ENCODE data around the gene STT3B.
"Not testable (repeated sequence)": the region's sequence is repeated elsewhere in the genome, so short reads cannot be mapped to it uniquely, and the experiment has no call there.

STT3B gene

GRCh38 chr3:31552103-31552502 lies 19.4 kb downstream of the STT3B start:
- DNase-seq, result no peak

- no peak for DNase-seq
Measured at GRCh38 chr3:31553258-31553657, 20.5 kb downstream of the STT3B start.

- DNase-seq, result no peak
Measured at GRCh38 chr3:31555204-31555603, 22.5 kb downstream of the STT3B start.

GRCh38 chr3:31559872-31560534 lies 27.3 kb downstream of the STT3B start:
- no peak for DNase-seq

- no peak for DNase-seq
Measured at GRCh38 chr3:31561891-31562290, 29.2 kb downstream of the STT3B start.

GRCh38 chr3:31562525-31562924 lies 29.8 kb downstream of the STT3B start:
- DNase-seq, result no peak

GRCh38 chr3:31565288-31565687 lies 32.6 kb downstream of the STT3B start:
- no peak for DNase-seq

GRCh38 chr3:31567036-31567435 lies 34.3 kb downstream of the STT3B start:
- no peak for DNase-seq

- no peak for DNase-seq
Measured at GRCh38 chr3:31568649-31569048, 35.9 kb downstream of the STT3B start.

GRCh38 chr3:31571325-31571724 lies 38.6 kb downstream of the STT3B start:
- peak; percentile 4 for DNase-seq

- DNase-seq, result no peak
Measured at GRCh38 chr3:31572236-31573004, 39.7 kb downstream of the STT3B start.

- no peak for DNase-seq
Measured at GRCh38 chr3:31573036-31573779, 40.5 kb downstream of the STT3B start.

- DNase-seq, result no peak
Measured at GRCh38 chr3:31575448-31575847, 42.7 kb downstream of the STT3B start.

- no peak for DNase-seq
Measured at GRCh38 chr3:31576521-31576920, 43.8 kb downstream of the STT3B start.

GRCh38 chr3:31577232-31577631 lies 44.5 kb downstream of the STT3B start:
- DNase-seq, result no peak

GRCh38 chr3:31579828-31580227 lies 47.1 kb downstream of the STT3B start:
- no peak for DNase-seq

- DNase-seq, result no peak
Measured at GRCh38 chr3:31580645-31581044, 47.9 kb downstream of the STT3B start.

GRCh38 chr3:31581660-31582059 lies 48.9 kb downstream of the STT3B start:
- no peak for DNase-seq

- no peak for DNase-seq
Measured at GRCh38 chr3:31589228-31589627, 56.5 kb downstream of the STT3B start.

- DNase-seq, result no peak
Measured at GRCh38 chr3:31590650-31591049, 57.9 kb downstream of the STT3B start.

- DNase-seq, result no peak
Measured at GRCh38 chr3:31592764-31593163, 60.0 kb downstream of the STT3B start.

GRCh38 chr3:31596176-31596575 lies 63.5 kb downstream of the STT3B start:
- DNase-seq, result no peak

GRCh38 chr3:31600431-31600830 lies 67.7 kb downstream of the STT3B start:
- DNase-seq, result no peak

- not testable (repeated sequence) for DNase-seq
Measured at GRCh38 chr3:31605333-31605732, 72.6 kb downstream of the STT3B start.
